Spleen (tissue), 7 donors: Measurements from ENCODE around the gene SLC39A7.

Source experiments
- POLR2A ChIP-seq, 3 donors: fragments of 450-650 bp; IDR thresholded peaks; one replicate each; pipeline ENCODE4 v1.5.1; 2017; ENCODE audit warnings: antibody characterized with exemption in 3 of 3, mild to moderate bottlenecking in 1 of 3
- POLR2AphosphoS5 ChIP-seq, 3 donors: sonication (generic); formaldehyde crosslinking; IDR thresholded peaks; one replicate each; pipeline ENCODE4 v1.5.1; 2017; ENCODE audit warnings: antibody characterized with exemption in 3 of 3
- TF ChIP-seq, protein P1 (sequence below), 11 experiments: fragments of 200-600 bp in 7 of 11; fragments of 450-650 bp in 4 of 11; sonication (generic) in 4 of 11; IDR thresholded peaks in 8 of 11; conservative IDR thresholded peaks in 3 of 11; 1 replicate in 7 of 11; 2 replicates in 4 of 11; pipeline versions ENCODE4 v1.4.0 to v1.8.0; 2016 to 2021; ENCODE audit warnings: antibody characterized with exemption in 11 of 11, inconsistent platforms in 4 of 11, mild to moderate bottlenecking in 1 of 11
- donor health status: DM: no; HTN: no; CAD: no; lungs with moderate emphysema.
- donor health status: DM: no; HTN: no; CAD: no.
- donor health status: DM: no; HTN: no; CAD: no.

DNA sequence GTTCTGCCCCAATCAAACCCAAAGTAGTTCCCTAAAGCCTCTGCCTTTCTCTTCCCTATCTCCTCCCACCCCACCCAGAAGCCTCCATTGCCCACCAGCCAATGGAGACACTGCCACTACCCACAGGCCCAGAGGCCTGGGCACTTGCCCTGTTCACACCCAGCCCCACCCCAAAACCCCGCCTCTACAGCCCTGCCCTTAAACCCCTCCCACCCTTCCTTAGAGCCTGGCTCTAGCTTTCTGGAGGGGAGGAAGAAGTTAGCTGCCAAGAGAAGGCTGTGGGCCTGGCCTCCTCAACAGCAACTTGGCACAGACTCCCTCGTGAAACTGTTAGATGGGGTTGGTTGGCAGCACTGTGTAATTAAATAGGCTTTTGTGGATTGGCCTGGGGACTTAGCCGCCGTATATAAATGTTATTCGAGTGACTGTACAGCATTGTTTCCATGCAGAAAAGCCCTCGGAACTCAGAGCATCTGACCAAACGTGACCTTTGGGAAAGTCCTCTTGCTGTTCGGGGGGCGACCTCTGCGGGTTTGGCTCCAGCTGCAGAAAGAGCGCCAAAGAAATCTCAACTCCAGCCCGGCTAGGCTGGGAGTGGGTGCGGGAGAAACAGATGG lies 39.8 kb upstream of the SLC39A7 start:
- TF ChIP-seq, protein P1, sequence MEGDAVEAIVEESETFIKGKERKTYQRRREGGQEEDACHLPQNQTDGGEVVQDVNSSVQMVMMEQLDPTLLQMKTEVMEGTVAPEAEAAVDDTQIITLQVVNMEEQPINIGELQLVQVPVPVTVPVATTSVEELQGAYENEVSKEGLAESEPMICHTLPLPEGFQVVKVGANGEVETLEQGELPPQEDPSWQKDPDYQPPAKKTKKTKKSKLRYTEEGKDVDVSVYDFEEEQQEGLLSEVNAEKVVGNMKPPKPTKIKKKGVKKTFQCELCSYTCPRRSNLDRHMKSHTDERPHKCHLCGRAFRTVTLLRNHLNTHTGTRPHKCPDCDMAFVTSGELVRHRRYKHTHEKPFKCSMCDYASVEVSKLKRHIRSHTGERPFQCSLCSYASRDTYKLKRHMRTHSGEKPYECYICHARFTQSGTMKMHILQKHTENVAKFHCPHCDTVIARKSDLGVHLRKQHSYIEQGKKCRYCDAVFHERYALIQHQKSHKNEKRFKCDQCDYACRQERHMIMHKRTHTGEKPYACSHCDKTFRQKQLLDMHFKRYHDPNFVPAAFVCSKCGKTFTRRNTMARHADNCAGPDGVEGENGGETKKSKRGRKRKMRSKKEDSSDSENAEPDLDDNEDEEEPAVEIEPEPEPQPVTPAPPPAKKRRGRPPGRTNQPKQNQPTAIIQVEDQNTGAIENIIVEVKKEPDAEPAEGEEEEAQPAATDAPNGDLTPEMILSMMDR (IDR thresholded peaks at IDR 0.05 in 8 of 11, conservative IDR thresholded peaks at IDR 0.05 in 3 of 11) = no peak
- no peak for TF ChIP-seq POLR2AphosphoS5 (IDR thresholded peaks at IDR 0.05)
- TF ChIP-seq POLR2A (IDR thresholded peaks at IDR 0.05) = no peak
